Upper lobe of right lung (tissue), 1 donor: ENCODE results near the gene BMP10. TPM values are rescaled to one million over a fixed set of nuclear protein-coding genes. Genes with fewer than 3 reads are reported as not detected.

Source experiments
- ATAC-seq: fragments of 200-7000 bp; cut with Tn5 transposase; one replicate; pipeline ENCODE4 v1.9.1; 2020; ENCODE audit warnings: mild to moderate bottlenecking, moderate library complexity
- DNase-seq: peaks from one replicate; pipeline ENCODE4 v3.0.0-alpha.2; 2020
- H3K27ac ChIP-seq: fragments of 200-600 bp; one replicate; pipeline ENCODE4 v1.8.0; 2022
- H3K27me3 ChIP-seq: fragments of 200-600 bp; one replicate; pipeline ENCODE4 v1.8.0; 2022; ENCODE audit warnings: mild to moderate bottlenecking
- H3K36me3 ChIP-seq: fragments of 200-600 bp; one replicate; pipeline ENCODE4 v1.8.0; 2022
- H3K4me1 ChIP-seq: fragments of 200-600 bp; one replicate; pipeline ENCODE4 v1.8.0; 2022
- H3K4me3 ChIP-seq: fragments of 200-600 bp; one replicate; pipeline ENCODE4 v1.8.0; 2022; ENCODE audit warnings: mild to moderate bottlenecking
- H3K9me3 ChIP-seq: fragments of 200-600 bp; one replicate; pipeline ENCODE4 v1.8.0; 2022
- intact Hi-C: fragments of 100-400 bp; cut with DNase I; formaldehyde crosslinking; loops from one replicate; pipeline ENCODE4 v1.11.0; 2022
- total RNA-seq: library from RNA; stranded (reverse); fragmentation: NEBNext Ultra II Directional; extraction: Animal tissue kit (Norgen Biotek cat#: 25700); gene quantifications from one replicate; pipeline ENCODE4 v1.2.1, GENCODE V29; 2021
- TF ChIP-seq, protein P1 (sequence below): fragments of 200-600 bp; IDR thresholded peaks from one replicate; pipeline ENCODE4 v1.8.0; 2022; ENCODE audit warnings: antibody characterized with exemption
- donor health status: DM: no; HTN: yes; CAD: no; lungs with severe emphysema.

Gene BMP10
- total RNA-seq, 1 donor from 2014 or later: 1.4 TPM

DNA sequence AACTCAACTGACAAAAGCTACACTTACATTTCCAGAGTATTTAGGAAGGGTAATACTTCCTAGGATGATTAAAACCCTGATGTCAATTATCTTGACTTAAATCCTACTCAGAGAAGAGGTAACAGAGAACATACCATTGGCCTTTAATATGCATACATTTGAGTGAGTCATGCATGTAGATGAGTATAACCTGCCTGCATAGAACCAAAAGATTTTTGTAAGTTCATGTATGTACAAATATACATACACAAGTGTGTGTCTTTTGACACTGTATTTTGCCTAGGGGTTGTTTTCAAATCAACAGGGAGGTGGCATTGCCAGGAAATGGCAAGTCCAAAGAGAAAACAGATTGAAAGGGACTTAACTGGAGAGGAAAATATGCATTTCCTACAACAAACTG is 6.1 kb downstream of the BMP10 start:
- no peak for DNase-seq
- ATAC-seq: no peak
- Histone ChIP-seq H3K4me3 (no peak overlapping the region), H3K27me3 (no peaks in the 10 kb centered on the region), H3K4me1 (no peaks in the 10 kb centered on the region), H3K36me3 (no peaks in the 10 kb centered on the region), H3K9me3 (no peaks in the 10 kb centered on the region), H3K27ac (no peak overlapping the region)
- intact Hi-C loops: no loop called here
- TF ChIP-seq, protein P1, sequence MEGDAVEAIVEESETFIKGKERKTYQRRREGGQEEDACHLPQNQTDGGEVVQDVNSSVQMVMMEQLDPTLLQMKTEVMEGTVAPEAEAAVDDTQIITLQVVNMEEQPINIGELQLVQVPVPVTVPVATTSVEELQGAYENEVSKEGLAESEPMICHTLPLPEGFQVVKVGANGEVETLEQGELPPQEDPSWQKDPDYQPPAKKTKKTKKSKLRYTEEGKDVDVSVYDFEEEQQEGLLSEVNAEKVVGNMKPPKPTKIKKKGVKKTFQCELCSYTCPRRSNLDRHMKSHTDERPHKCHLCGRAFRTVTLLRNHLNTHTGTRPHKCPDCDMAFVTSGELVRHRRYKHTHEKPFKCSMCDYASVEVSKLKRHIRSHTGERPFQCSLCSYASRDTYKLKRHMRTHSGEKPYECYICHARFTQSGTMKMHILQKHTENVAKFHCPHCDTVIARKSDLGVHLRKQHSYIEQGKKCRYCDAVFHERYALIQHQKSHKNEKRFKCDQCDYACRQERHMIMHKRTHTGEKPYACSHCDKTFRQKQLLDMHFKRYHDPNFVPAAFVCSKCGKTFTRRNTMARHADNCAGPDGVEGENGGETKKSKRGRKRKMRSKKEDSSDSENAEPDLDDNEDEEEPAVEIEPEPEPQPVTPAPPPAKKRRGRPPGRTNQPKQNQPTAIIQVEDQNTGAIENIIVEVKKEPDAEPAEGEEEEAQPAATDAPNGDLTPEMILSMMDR: no peak

DNA sequence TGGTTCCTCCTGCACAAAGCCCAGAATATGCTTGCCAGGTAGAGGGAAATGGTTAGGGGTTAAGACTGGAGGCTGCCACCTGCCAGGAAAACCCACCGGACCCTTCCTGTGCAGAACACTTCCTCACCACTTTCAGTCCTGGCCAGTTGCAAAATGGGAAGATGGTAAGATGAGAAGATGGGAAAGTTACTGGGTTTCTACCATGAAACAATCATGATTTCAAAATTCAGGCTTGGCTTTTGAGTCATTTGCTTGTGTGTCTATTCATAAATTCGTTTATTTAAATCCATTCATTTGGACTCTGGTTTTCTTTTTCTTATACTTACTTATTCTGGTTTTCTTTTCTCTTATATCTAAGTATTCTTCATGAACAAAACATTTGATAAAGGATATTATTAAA is 7.2 kb downstream of the BMP10 start:
- no peak overlapping the region for H3K27ac ChIP-seq
- no peaks in the 10 kb centered on the region for H3K27me3 ChIP-seq
- intact Hi-C loops: no loop called here
- H3K4me3 ChIP-seq: no peak overlapping the region
- TF ChIP-seq, protein P1: no peak
- ATAC-seq (no peak), DNase-seq (no peak)
- H3K4me1 ChIP-seq: no peaks in the 10 kb centered on the region
- H3K9me3 ChIP-seq: no peaks in the 10 kb centered on the region
- H3K36me3 ChIP-seq: no peaks in the 10 kb centered on the region

DNA sequence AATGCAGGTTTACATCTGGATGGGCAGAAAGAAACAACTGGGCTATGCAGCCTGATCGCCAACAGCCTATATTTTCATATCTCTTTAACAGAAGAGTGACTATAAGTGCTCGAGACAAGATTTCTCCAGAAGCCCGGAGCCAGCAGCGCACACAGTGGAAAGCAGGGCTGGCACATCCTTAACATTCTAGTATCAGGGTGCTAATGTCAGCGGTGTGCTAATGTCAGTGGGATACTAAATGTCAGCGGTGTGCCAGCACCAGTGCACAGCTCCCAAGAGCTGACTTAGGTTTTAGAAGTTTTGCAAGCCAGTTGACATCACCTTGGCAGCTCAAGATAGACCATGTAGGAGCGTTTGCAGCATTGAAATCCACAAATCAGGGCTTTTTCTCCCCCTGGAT is 8.3 kb downstream of the BMP10 start:
- intact Hi-C loops: no loop called here
- ATAC-seq: no peak
- Histone ChIP-seq H3K36me3 (no peaks in the 10 kb centered on the region), H3K4me3 (no peak overlapping the region), H3K27ac (no peak overlapping the region), H3K4me1 (peaks cover 7% of the 10 kb centered on the region), H3K27me3 (no peaks in the 10 kb centered on the region), H3K9me3 (no peaks in the 10 kb centered on the region)
- no peak for DNase-seq
- TF ChIP-seq, protein P1: no peak

DNA sequence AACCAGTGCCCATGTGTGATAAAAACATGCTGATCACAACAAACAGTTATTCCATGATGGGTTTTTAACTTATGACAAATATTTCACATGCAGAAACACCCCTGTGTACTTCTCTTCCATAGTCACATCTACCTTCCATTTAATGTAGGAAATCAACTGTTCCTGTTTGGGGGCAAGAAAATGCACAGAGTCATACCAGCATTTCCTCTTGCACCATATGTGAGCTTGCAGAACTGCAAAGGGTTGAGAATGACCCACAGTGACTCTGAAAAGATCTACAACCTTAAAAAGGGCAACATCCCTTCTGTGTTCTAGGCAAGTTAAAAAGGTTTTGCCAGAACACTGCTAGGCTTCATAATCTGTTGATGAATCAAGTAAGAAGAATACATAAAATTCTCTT is 9.9 kb downstream of the BMP10 start:
- intact Hi-C loops: no loop called here
- H3K27ac ChIP-seq: no peak overlapping the region
- no peak overlapping the region for H3K4me3 ChIP-seq
- no peaks in the 10 kb centered on the region for H3K9me3 ChIP-seq
- peaks cover 7% of the 10 kb centered on the region for H3K4me1 ChIP-seq
- TF ChIP-seq, protein P1: no peak
- H3K36me3 ChIP-seq: no peaks in the 10 kb centered on the region
- ATAC-seq: peak; percentile 68
- H3K27me3 ChIP-seq: no peaks in the 10 kb centered on the region
- DNase-seq: no peak

DNA sequence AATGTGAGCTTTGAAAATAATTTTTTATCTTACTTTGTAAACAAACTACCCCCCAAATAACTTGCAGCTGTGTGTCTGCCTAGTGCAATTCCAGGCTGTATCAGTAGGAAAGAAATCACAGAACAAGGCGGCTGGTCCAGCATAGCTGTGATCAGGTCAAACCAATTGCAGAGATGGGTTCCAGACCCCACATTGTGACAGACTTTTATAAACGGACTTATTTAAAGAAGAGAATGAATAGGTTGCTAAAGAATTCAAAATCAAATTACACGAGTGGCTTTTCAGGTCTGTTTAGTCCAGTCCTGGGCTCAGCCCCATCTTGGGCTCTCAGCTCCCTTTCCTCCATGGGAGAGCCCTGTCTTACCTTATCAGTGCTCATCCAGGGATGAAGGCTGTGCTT is 11.1 kb downstream of the BMP10 start:
- Histone ChIP-seq H3K27ac (no peak overlapping the region), H3K9me3 (no peaks in the 10 kb centered on the region), H3K4me3 (no peak overlapping the region), H3K27me3 (no peaks in the 10 kb centered on the region), H3K36me3 (no peaks in the 10 kb centered on the region), H3K4me1 (peaks cover 7% of the 10 kb centered on the region)
- intact Hi-C loops: no loop called here
- ATAC-seq (no peak), DNase-seq (no peak)
- TF ChIP-seq, protein P1: no peak

DNA sequence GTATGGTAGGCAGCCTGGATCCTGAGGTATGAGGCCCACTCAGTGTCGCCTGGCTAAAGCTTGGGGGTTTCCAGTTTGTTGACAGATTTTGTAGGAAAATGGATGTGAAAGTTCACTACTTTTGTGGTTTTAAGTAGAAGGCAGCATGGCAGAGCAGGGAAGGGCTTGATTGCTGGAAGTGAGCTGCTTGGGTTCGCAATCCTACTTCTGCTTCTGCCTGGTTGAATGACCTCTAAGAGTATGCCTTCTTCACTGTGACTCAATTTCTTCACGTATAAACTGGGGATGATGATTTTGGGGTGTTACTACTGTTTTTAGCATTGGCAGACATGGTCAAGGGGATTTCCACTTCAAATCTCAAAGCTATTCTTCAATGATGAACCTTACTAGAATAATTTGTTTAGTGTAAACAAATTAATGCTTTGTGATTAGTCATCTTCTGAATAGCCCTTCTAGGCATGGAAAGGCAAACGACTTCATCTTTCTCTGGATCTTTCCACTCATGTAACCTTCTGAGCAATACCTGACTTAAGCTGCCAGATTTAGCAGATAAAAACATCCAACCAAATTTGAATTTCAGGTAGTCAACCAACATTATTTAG is 13.2 kb downstream of the BMP10 start:
- no peaks in the 10 kb centered on the region for H3K27me3 ChIP-seq
- TF ChIP-seq, protein P1: no peak
- DNase-seq (no peak), ATAC-seq (peak; percentile 57)
- H3K4me3 ChIP-seq: no peak overlapping the region
- intact Hi-C loops: no loop called here
- no peaks in the 10 kb centered on the region for H3K9me3 ChIP-seq
- no peak overlapping the region for H3K27ac ChIP-seq
- H3K36me3 ChIP-seq: no peaks in the 10 kb centered on the region
- peaks cover 7% of the 10 kb centered on the region for H3K4me1 ChIP-seq
